Anterior cingulate cortex (tissue), 58 donors: ENCODE data around the gene MLXIPL.
"Not testable (repeated sequence)": the region's sequence is repeated elsewhere in the genome, so short reads cannot be mapped to it uniquely, and the experiment has no call there.

ENCODE experiments used
- DNase-seq, 58 donors: peaks; one replicate each; lab custom pipeline; 2025; lab: John Stamatoyannopoulos, UW

MLXIPL gene

GRCh38 chr7:73615886-73616285, 8.4 kb downstream of the MLXIPL start:
- DNase-seq: peak in 2 of 58 donors; percentile 7 to 11

GRCh38 chr7:73614937-73615336, 9.4 kb downstream of the MLXIPL start:
- not testable (repeated sequence) for DNase-seq

- no peak for DNase-seq
These were observed 10.2 kb downstream of the MLXIPL start for GRCh38 chr7:73613954-73614735.

GRCh38 chr7:73612598-73613269, 11.6 kb downstream of the MLXIPL start:
- no peak for DNase-seq

- no peak for DNase-seq
These were observed 13.2 kb downstream of the MLXIPL start for GRCh38 chr7:73611017-73611555.

GRCh38 chr7:73610105-73610504, 14.2 kb downstream of the MLXIPL start:
- no peak for DNase-seq

- DNase-seq: not testable (repeated sequence)
These were observed 16.7 kb downstream of the MLXIPL start for GRCh38 chr7:73607692-73607983.

GRCh38 chr7:73606801-73607691, 17.3 kb downstream of the MLXIPL start:
- peak in 24 of 58 donors; percentile 6 to 68 (median 15) for DNase-seq

GRCh38 chr7:73605601-73606220, 18.6 kb downstream of the MLXIPL start:
- DNase-seq: no peak

- peak in 10 of 58 donors; percentile 4 to 29 (median 14) for DNase-seq
These were observed 21.3 kb downstream of the MLXIPL start for GRCh38 chr7:73602721-73603651.

GRCh38 chr7:73599916-73600315, 24.4 kb downstream of the MLXIPL start:
- DNase-seq: no peak

GRCh38 chr7:73599151-73599882, 25.0 kb downstream of the MLXIPL start:
- DNase-seq: no peak

GRCh38 chr7:73597978-73598782, 26.1 kb downstream of the MLXIPL start:
- DNase-seq: no peak

GRCh38 chr7:73596191-73597065, 27.9 kb downstream of the MLXIPL start:
- DNase-seq: no peak

GRCh38 chr7:73595358-73595757, 29.0 kb downstream of the MLXIPL start:
- DNase-seq: no peak

- no peak for DNase-seq
These were observed 30.9 kb downstream of the MLXIPL start for GRCh38 chr7:73593207-73594045.
